Pancreas (tissue), 10 donors: ENCODE data around the gene MAST2. TPM values are rescaled to one million over a fixed set of nuclear protein-coding genes. Genes with fewer than 3 reads are reported as not detected.

ENCODE experiments used
- ATAC-seq, 4 donors: fragments of 200-7000 bp; cut with Tn5 transposase; one replicate each; pipeline versions ENCODE4 v1.8.0 to v1.9.1; 2020; ENCODE audit warnings: mild to moderate bottlenecking in 4 of 4, moderate library complexity in 4 of 4
- DNase-seq, 6 donors: peaks; one replicate each; pipeline ENCODE4 v3.0.0-alpha.2; 2020
- FAIRE-seq: peaks from 2 replicates; lab custom pipeline; 2012; peaks lifted over from hg19 to GRCh38; lab: Jason Lieb, UNC
- H3K27ac ChIP-seq, 4 donors: fragments of 200-600 bp; sonication (generic); 1 replicate in 3 of 4; 2 replicates in 1 of 4; pipeline versions ENCODE4 v1.5.0 to v1.8.0; 2020
- H3K27me3 ChIP-seq, 4 donors: fragments of 200-600 bp; one replicate each; pipeline ENCODE4 v1.8.0; 2021
- H3K36me3 ChIP-seq, 3 donors: fragments of 200-600 bp; sonication (generic) in 1 of 3; one replicate each; pipeline versions ENCODE4 v1.5.0 to v1.8.0; 2020 to 2021
- H3K4me1 ChIP-seq, 3 donors: fragments of 200-600 bp; one replicate each; pipeline ENCODE4 v1.8.0; 2021
- H3K4me3 ChIP-seq, 4 donors: fragments of 200-600 bp; sonication (generic) in 2 of 4; one replicate each; pipeline versions ENCODE4 v1.5.0 to v1.8.0; 2020 to 2021
- H3K9me3 ChIP-seq, 4 donors: fragments of 200-600 bp; one replicate each; pipeline ENCODE4 v1.8.0; 2021
- WGBS, 2 donors: extraction: QIAGEN DNeasy Blood & Tissue Kit; methylation state at CpG; one replicate each; pipeline ENCODE4 v1.1.7; 2013; 5-methylcytosine and 5-hydroxymethylcytosine counted together
- intact Hi-C, 3 donors: fragments of 100-400 bp; cut with DNase I; formaldehyde crosslinking; loops; one replicate each; pipeline versions ENCODE4 v1.11.1 to v1.14.2; 2022
- polyA plus RNA-seq, 2 donors: library from polyadenylated mRNA; stranded (reverse); fragments of 200-250 nt; gene quantifications; one replicate each; pipeline ENCODE4 v1.2.3, GENCODE V29; 2013
- total RNA-seq, 6 donors: library from RNA; stranded (reverse); fragmentation: NEBNext Ultra II Directional in 4 of 6; extraction: Animal tissue kit (Norgen Biotek cat#: 25700) in 4 of 6; gene quantifications; one replicate each; pipeline versions ENCODE4 v1.2.1 to v1.2.4, GENCODE V29; 2021 to 2023
- TF ChIP-seq, protein P1 (sequence below), 4 donors: fragments of 200-600 bp; sonication (generic) in 3 of 4; IDR thresholded peaks; one replicate each; pipeline versions ENCODE4 v1.5.0 to v1.8.0; 2021; ENCODE audit warnings: antibody characterized with exemption in 4 of 4
- donor health status: healthy with polysubstance abuse.
- donor health status: DM: no; HTN: no; CAD: no; lungs with moderate emphysema.
- donor health status: DM: no; HTN: no; CAD: no.
- donor health status: control.
- donor health status: control.
- donor health status: Bipolar disorder and iron deficiency.
- donor health status: DM: yes; HTN: yes; CAD: no.
- donor health status: DM: no; HTN: no; CAD: no.
- donor health status: DM: no; HTN: no; CAD: no.
- donor health status: DM: yes; HTN: yes; CAD: no.

The MAST2 gene
- total and polyA plus RNA-seq, 8 donors = 5.1 to 14.5 (median 7.7) TPM

- DNase-seq = no peak
These were observed 110.5 kb downstream of the MAST2 start for GRCh38 chr1:45913731-45914501.

DNA sequence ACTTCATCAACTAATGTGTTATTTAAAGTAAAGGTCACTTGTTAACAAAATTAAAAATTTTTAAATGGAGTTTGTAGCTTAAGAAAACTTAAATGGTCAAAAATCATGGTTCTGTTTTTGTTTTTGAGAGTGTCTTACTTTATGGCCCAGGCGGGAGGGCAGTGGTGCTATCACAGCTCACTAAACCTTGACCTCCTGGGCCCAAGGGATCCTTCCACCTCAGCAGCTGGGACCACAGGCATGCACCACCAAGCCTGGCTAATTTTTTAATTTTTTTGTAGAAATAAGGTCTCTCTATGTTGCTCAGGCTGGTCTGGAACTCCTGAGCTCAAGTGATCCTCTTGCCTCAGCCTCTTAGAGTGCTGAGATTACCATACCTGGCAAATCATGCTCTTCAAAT lies 111.4 kb downstream of the MAST2 start:
- FAIRE-seq = no peak
- TF ChIP-seq, protein P1, sequence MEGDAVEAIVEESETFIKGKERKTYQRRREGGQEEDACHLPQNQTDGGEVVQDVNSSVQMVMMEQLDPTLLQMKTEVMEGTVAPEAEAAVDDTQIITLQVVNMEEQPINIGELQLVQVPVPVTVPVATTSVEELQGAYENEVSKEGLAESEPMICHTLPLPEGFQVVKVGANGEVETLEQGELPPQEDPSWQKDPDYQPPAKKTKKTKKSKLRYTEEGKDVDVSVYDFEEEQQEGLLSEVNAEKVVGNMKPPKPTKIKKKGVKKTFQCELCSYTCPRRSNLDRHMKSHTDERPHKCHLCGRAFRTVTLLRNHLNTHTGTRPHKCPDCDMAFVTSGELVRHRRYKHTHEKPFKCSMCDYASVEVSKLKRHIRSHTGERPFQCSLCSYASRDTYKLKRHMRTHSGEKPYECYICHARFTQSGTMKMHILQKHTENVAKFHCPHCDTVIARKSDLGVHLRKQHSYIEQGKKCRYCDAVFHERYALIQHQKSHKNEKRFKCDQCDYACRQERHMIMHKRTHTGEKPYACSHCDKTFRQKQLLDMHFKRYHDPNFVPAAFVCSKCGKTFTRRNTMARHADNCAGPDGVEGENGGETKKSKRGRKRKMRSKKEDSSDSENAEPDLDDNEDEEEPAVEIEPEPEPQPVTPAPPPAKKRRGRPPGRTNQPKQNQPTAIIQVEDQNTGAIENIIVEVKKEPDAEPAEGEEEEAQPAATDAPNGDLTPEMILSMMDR (IDR thresholded peaks at IDR 0.05) = no peak
- Histone ChIP-seq H3K27ac (no peak overlapping the region), H3K4me3 (no peak overlapping the region), H3K27me3 (no peaks in the 10 kb centered on the region), H3K4me1 (no peaks in the 10 kb centered on the region), H3K9me3 (no peaks in the 10 kb centered on the region), H3K36me3 (no peaks in the 10 kb centered on the region)
- intact Hi-C loops = no loop called here
- ATAC-seq = no peak
- no peak for DNase-seq
- 96 to 100% methylated on average over 1 of the region's 1 CpG for WGBS, 2 donors

More at GRCh38 chr1:45913731-45914501, 110.5 kb downstream of the MAST2 start:
- WGBS, 2 donors = 55 to 59% methylated on average over 4 of the region's 4 CpGs
- no peak overlapping the region for H3K27ac ChIP-seq
- H3K4me1 ChIP-seq = no peaks in the 10 kb centered on the region
- no peaks in the 10 kb centered on the region for H3K9me3 ChIP-seq
- FAIRE-seq (no peak), ATAC-seq (peak in 1 of 4 donors; percentile 19)
- no peak overlapping the region for H3K4me3 ChIP-seq
- TF ChIP-seq, protein P1 (IDR thresholded peaks at IDR 0.05) = no peak
- no peaks in the 10 kb centered on the region for H3K36me3 ChIP-seq
- intact Hi-C loops = no loop called here
- H3K27me3 ChIP-seq = no peaks in the 10 kb centered on the region

DNA sequence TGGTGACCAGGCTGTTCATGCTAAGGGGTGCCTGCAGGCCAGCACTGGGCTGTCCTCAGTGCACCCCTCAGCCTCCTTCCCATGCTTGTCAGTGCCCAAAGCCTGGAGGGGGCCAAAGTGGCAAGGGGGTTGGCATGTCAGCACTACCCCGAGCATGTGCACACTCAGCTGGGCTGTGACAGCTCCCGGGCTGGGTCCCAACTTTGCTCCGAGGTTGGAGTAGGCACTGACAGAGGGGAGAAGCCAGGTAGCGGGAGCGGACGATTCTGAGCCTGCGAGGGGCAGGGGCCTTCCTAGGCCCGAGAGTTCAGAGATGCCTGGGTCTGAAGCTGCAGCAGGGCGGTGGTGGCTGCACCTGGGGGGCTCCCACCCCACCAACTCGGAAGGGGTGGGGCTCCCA lies 119.0 kb downstream of the MAST2 start:
- Histone ChIP-seq H3K4me1 (peaks cover 6 to 12% (median 11%) of the 10 kb centered on the region in 3 donors), H3K27me3 (no peaks in the 10 kb centered on the region), H3K27ac (no peak overlapping the region), H3K36me3 (no peaks in the 10 kb centered on the region), H3K4me3 (no peak overlapping the region), H3K9me3 (no peaks in the 10 kb centered on the region)
- DNase-seq = no peak
- TF ChIP-seq, protein P1 (IDR thresholded peaks at IDR 0.05) = no peak
- no peak for FAIRE-seq
- intact Hi-C loops = no loop called here
- 93 to 94% methylated on average over 10 of the region's 10 CpGs for WGBS, 2 donors
- no peak for ATAC-seq

- H3K36me3 ChIP-seq = no peaks in the 10 kb centered on the region
- no peak overlapping the region for H3K4me3 ChIP-seq
- no peak for FAIRE-seq
These were observed 119.4 kb downstream of the MAST2 start for GRCh38 chr1:45922813-45923212.

More at GRCh38 chr1:45922813-45923212, 119.4 kb downstream of the MAST2 start:
- H3K27ac ChIP-seq = no peak overlapping the region
- WGBS, 2 donors = 97 to 98% methylated on average over 8 of the region's 8 CpGs
- TF ChIP-seq, protein P1 (IDR thresholded peaks at IDR 0.05) = no peak
- DNase-seq (no peak), ATAC-seq (no peak)
- no peaks in the 10 kb centered on the region for H3K27me3 ChIP-seq
- peaks cover 6 to 12% (median 12%) of the 10 kb centered on the region in 3 donors for H3K4me1 ChIP-seq
- no peaks in the 10 kb centered on the region for H3K9me3 ChIP-seq
- intact Hi-C loops = no loop called here
